AG04450 (cell line): Measurements from ENCODE around the gene TMEM115. TPM values are rescaled to one million over a fixed set of nuclear protein-coding genes. Genes with fewer than 3 reads are reported as not detected.

Source experiments
- CTCF ChIA-PET: fragments of 300-600, 350-600 bp; formaldehyde crosslinking; extraction: SDS; loops from one replicate; lab custom pipeline; 2022; ENCODE audit warnings: antibody characterized with exemption, inconsistent platforms; lab: Charles Lee
- POLR2A ChIA-PET: fragments of 350-600 bp; formaldehyde crosslinking; extraction: SDS; loops from one replicate; lab custom pipeline; 2021; ENCODE audit warnings: antibody characterized with exemption, inconsistent platforms; lab: Yijun Ruan, JAX
- DNase-seq: peaks from one replicate; pipeline ENCODE4 v3.0.0-alpha.2; 2011; ENCODE audit warnings: low read depth, low spot score
- H3K27ac ChIP-seq: one replicate; pipeline ENCODE4 v1.5.1; 2012; ENCODE audit warnings: low read depth, low read length, control low read depth
- H3K27me3 ChIP-seq: one replicate; pipeline ENCODE4 v1.6.0; 2012; ENCODE audit warnings: low read length; ENCODE audit not compliant: control insufficient read depth, insufficient read depth
- H3K4me3 ChIP-seq: 2 replicates; pipeline ENCODE4 v1.5.1; 2011; ENCODE audit warnings: mild to moderate bottlenecking, low read depth, low read length, control low read depth
- H3K9me3 ChIP-seq: 2 replicates; pipeline ENCODE4 v1.5.1; 2012; ENCODE audit warnings: low read length; ENCODE audit not compliant: control insufficient read depth, insufficient read depth
- CTCF ChIP-seq: IDR thresholded peaks from 2 replicates; pipeline ENCODE4 v1.5.1; 2011; ENCODE audit warnings: low read depth, low read length, control low read depth, inconsistent platforms
- polyA plus RNA-seq: library from polyadenylated mRNA; depleted of rRNA; stranded (reverse); fragments of >200 nt; gene quantifications from 2 replicates; pipeline ENCODE4 v1.2.3, GENCODE V29; 2011

The TMEM115 gene
- polyA plus RNA-seq, 1 experiment = 26.6 TPM

- peaks cover 11% of the 10 kb centered on the region for H3K27me3 ChIP-seq
- no peak for TF ChIP-seq CTCF
- CTCF ChIA-PET = no interaction called here
- DNase-seq = no peak
- H3K4me3 ChIP-seq = no peak overlapping the region
- POLR2A ChIA-PET = no interaction called here
- no peaks in the 10 kb centered on the region for H3K9me3 ChIP-seq
- no peak overlapping the region for H3K27ac ChIP-seq
Observed at GRCh38 chr3:50401978-50402595, 42.8 kb upstream of the TMEM115 start.

- POLR2A ChIA-PET = no interaction called here
- CTCF ChIA-PET = no interaction called here
- DNase-seq = no peak
- no peak for TF ChIP-seq CTCF
- Histone ChIP-seq H3K4me3 (no peak overlapping the region), H3K9me3 (no peaks in the 10 kb centered on the region; the same call in 1 of the 2 replicates), H3K27me3 (peaks cover 25% of the 10 kb centered on the region), H3K27ac (no peak overlapping the region)
Observed at GRCh38 chr3:50396502-50396901, 37.2 kb upstream of the TMEM115 start.

- POLR2A ChIA-PET = no interaction called here
- no peak overlapping the region for H3K27ac ChIP-seq
Observed at GRCh38 chr3:50395070-50395860, 35.9 kb upstream of the TMEM115 start.

GRCh38 chr3:50393061-50393460 lies 33.7 kb upstream of the TMEM115 start:
- no peak for TF ChIP-seq CTCF
- DNase-seq = no peak
- ChIA-PET CTCF (no interaction called here), POLR2A (no interaction called here)
- Histone ChIP-seq H3K27me3 (peaks cover 24% of the 10 kb centered on the region), H3K27ac (no peak overlapping the region), H3K9me3 (no peaks in the 10 kb centered on the region; the same call in 1 of the 2 replicates), H3K4me3 (no peak overlapping the region)

More at GRCh38 chr3:50395070-50395860, 35.9 kb upstream of the TMEM115 start:
- DNase-seq = no peak
- TF ChIP-seq CTCF = no peak
- Histone ChIP-seq H3K4me3 (no peak overlapping the region), H3K9me3 (no peaks in the 10 kb centered on the region; the same call in 1 of the 2 replicates), H3K27me3 (peaks cover 24% of the 10 kb centered on the region)
- CTCF ChIA-PET = no interaction called here
